Measurements from ENCODE around the gene LCE1D.

GRCh38 chr1:152752225-152752624 is 44.3 kb upstream of the LCE1D start:
- TF ChIP-seq CTCF (IDR thresholded peaks at IDR 0.05), result no peak
- TF ChIP-seq POLR2A (IDR thresholded peaks at IDR 0.05), result no peak
- TF ChIP-seq EP300 (IDR thresholded peaks at IDR 0.05), result no peak
